Measurements from ENCODE around the gene IFTAP. TPM values are rescaled to one million over a fixed set of nuclear protein-coding genes. Genes with fewer than 3 reads are reported as not detected.

Gene IFTAP
- total RNA-seq, 1 donor from 2014 or later = 50.1 TPM

- H3K27ac ChIP-seq (replicated peaks) = no peak overlapping the region
- no peak overlapping the region for H3K4me3 ChIP-seq
- no peaks in the 10 kb centered on the region for H3K36me3 ChIP-seq
- intact Hi-C loops (cut with micrococcal nuclease) = no loop called here
- DNase-seq = no peak
- no peaks in the 10 kb centered on the region for H3K4me1 ChIP-seq
- H3K27me3 ChIP-seq (ENCODE audit: low read depth) = peaks cover 39% of the 10 kb centered on the region
- TF ChIP-seq CTCF (IDR thresholded peaks at IDR 0.05; ENCODE audit: borderline replicate concordance) = no peak
- no peaks in the 10 kb centered on the region for H3K9me3 ChIP-seq (replicated peaks)
These were observed 100.8 kb downstream of the IFTAP start for GRCh38 chr11:36695111-36695510.

GRCh38 chr11:36695571-36695970 lies 101.3 kb downstream of the IFTAP start:
- Histone ChIP-seq H3K4me3 (no peak overlapping the region), H3K9me3 (replicated peaks) (no peaks in the 10 kb centered on the region), H3K27me3 (ENCODE audit: low read depth) (peaks cover 35% of the 10 kb centered on the region), H3K36me3 (no peaks in the 10 kb centered on the region), H3K27ac (replicated peaks) (no peak overlapping the region), H3K4me1 (no peaks in the 10 kb centered on the region)
- TF ChIP-seq CTCF (IDR thresholded peaks at IDR 0.05; ENCODE audit: borderline replicate concordance) = no peak
- DNase-seq = no peak
- intact Hi-C loops (cut with micrococcal nuclease) = no loop called here

GRCh38 chr11:36696550-36696949 lies 102.2 kb downstream of the IFTAP start:
- intact Hi-C loops (cut with micrococcal nuclease) = no loop called here
- Histone ChIP-seq H3K27ac (replicated peaks) (no peak overlapping the region), H3K27me3 (ENCODE audit: low read depth) (peaks cover 27% of the 10 kb centered on the region), H3K36me3 (no peaks in the 10 kb centered on the region), H3K4me3 (no peak overlapping the region), H3K4me1 (no peaks in the 10 kb centered on the region), H3K9me3 (replicated peaks) (no peaks in the 10 kb centered on the region)
- no peak for TF ChIP-seq CTCF (IDR thresholded peaks at IDR 0.05; ENCODE audit: borderline replicate concordance)
- no peak for DNase-seq

- DNase-seq = no peak
- Histone ChIP-seq H3K36me3 (no peaks in the 10 kb centered on the region), H3K4me1 (no peaks in the 10 kb centered on the region), H3K27me3 (ENCODE audit: low read depth) (peaks cover 8% of the 10 kb centered on the region), H3K9me3 (replicated peaks) (no peaks in the 10 kb centered on the region), H3K27ac (replicated peaks) (no peak overlapping the region), H3K4me3 (no peak overlapping the region)
- TF ChIP-seq CTCF (IDR thresholded peaks at IDR 0.05; ENCODE audit: borderline replicate concordance) = no peak
- intact Hi-C loops (cut with micrococcal nuclease) = no loop called here
These were observed 105.0 kb downstream of the IFTAP start for GRCh38 chr11:36699271-36699670.

- H3K4me1 ChIP-seq = no peaks in the 10 kb centered on the region
- intact Hi-C loops (cut with micrococcal nuclease) = no loop called here
- H3K36me3 ChIP-seq = no peaks in the 10 kb centered on the region
- H3K4me3 ChIP-seq = no peak overlapping the region
- TF ChIP-seq CTCF (IDR thresholded peaks at IDR 0.05; ENCODE audit: borderline replicate concordance) = no peak
- DNase-seq = no peak
- peaks cover 8% of the 10 kb centered on the region for H3K27me3 ChIP-seq (ENCODE audit: low read depth)
- no peaks in the 10 kb centered on the region for H3K9me3 ChIP-seq (replicated peaks)
- H3K27ac ChIP-seq (replicated peaks) = no peak overlapping the region
These were observed 105.9 kb downstream of the IFTAP start for GRCh38 chr11:36700246-36700645.

All from left ventricle myocardium inferior (tissue), 1 donor.